ENCODE measurements around the gene MS4A6A. TPM values are rescaled to one million over a fixed set of nuclear protein-coding genes. Genes with fewer than 3 reads are reported as not detected.

The MS4A6A gene
- total and polyA plus RNA-seq, 9 of the 15 experiments (the other 6 are each of a cell fraction or from before 2014, with no cell fraction given): 0.57 to 9.5 (median 4.2) TPM

GRCh38 chr11:60129853-60130252 lies 53.0 kb downstream of the MS4A6A start (continued):
- TF ChIP-seq E2F1 (CRISPR knock-in tag; IDR thresholded peaks at IDR 0.05) (no peak), CEBPZ (IDR thresholded peaks at IDR 0.05; ENCODE audit: borderline replicate concordance, low read depth, low read length) (no peak), FOXJ2 (tag; IDR thresholded peaks at IDR 0.05) (0 out of 2 replicates have a peak, but pooled peaks have one; percentile 27), AFF1 (IDR thresholded peaks at IDR 0.05; ENCODE audit: low read depth in 1 of 2, partially characterized antibody in 2 of 2) (no peak), ZEB2 (IDR thresholded peaks at IDR 0.05) (0 out of 2 replicates have a peak, but pooled peaks have one; percentile 34), ZNF407 (IDR thresholded peaks at IDR 0.05; ENCODE audit: low read depth) (no peak), ZNF696 (CRISPR knock-in tag; conservative IDR thresholded peaks at IDR 0.05) (no peak), HMG20A (CRISPR knock-in tag; conservative IDR thresholded peaks at IDR 0.05) (no peak), NFRKB (IDR thresholded peaks at IDR 0.05; ENCODE audit: low read depth) (no peak), MTA2 (IDR thresholded peaks at IDR 0.05; ENCODE audit: low read depth) (peak; percentile 25; the same call in 1 of the 2 replicates), ZNF444 (CRISPR knock-in tag; IDR thresholded peaks at IDR 0.05) (no peak), PHF20 (IDR thresholded peaks at IDR 0.05; ENCODE audit: partially characterized antibody) (no peak)

Data from K562 (cell line).